Activated naive CD8-positive, alpha-beta T cell treated with anti-CD3 and anti-CD28 coated beads, Interleukin-2, amount 50 U/mL, for 24 hours (primary cell): Measurements from ENCODE around the gene KRT35.
A peak's percentile ranks its signal among the peaks of the same experiment; 100 is the strongest.

Experiments used
- ATAC-seq: fragments of 150-1000 bp; cut with Tn5 transposase; one replicate; pipeline ENCODE4 v1.10.0; 2021
- DNase-seq: peaks from one replicate; pipeline ENCODE4 v3.0.0; 2021
- H3K27ac Mint-ChIP-seq: one replicate; pipeline ENCODE4 v1.8.0; 2021; ENCODE audit warnings: mild to moderate bottlenecking, mixed read lengths
- H3K27me3 Mint-ChIP-seq: one replicate; pipeline ENCODE4 v1.8.0; 2021; ENCODE audit warnings: mixed read lengths
- H3K36me3 Mint-ChIP-seq: one replicate; pipeline ENCODE4 v1.8.0; 2021; ENCODE audit warnings: low read depth, mixed read lengths
- H3K4me1 Mint-ChIP-seq: one replicate; pipeline ENCODE4 v1.8.0; 2021; ENCODE audit warnings: mixed read lengths
- H3K4me3 Mint-ChIP-seq: one replicate; pipeline ENCODE4 v1.8.0; 2021; ENCODE audit warnings: mild to moderate bottlenecking, moderate library complexity, mixed read lengths
- H3K9me3 Mint-ChIP-seq: one replicate; pipeline ENCODE4 v1.8.0; 2021; ENCODE audit warnings: mixed read lengths

Gene KRT35

DNA sequence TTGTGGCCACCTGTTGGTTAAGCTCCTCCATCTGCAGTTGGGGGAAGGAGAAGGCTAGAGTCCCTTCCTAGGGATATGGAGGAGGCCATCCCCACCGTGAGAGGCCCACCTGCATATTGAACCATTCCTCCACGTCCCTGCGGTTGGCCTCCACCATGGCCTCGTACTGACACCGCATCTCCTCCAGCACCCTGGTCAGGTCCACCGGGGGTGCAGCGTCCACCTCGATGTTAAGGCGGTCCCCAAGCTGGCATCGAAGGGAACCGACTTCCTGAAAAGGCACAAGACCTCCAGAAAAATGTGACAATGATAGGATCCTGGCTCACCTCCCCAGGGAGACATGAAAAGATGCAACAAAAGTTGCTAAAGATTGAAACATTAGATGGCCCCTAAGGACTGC is 16.8 kb downstream of the KRT35 start:
- no peak overlapping the region for H3K27ac Mint-ChIP-seq

GRCh38 chr17:41463746-41464145 is 17.2 kb downstream of the KRT35 start:
- Mint-ChIP-seq H3K27me3 (no peaks in the 10 kb centered on the region), H3K27ac (no peak overlapping the region), H3K9me3 (no peaks in the 10 kb centered on the region), H3K36me3 (no peaks in the 10 kb centered on the region), H3K4me3 (no peak overlapping the region), H3K4me1 (no peaks in the 10 kb centered on the region)
- DNase-seq (no peak), ATAC-seq (no peak)

More for the DNA sequence above, 16.8 kb downstream of the KRT35 start:
- Mint-ChIP-seq H3K9me3 (no peaks in the 10 kb centered on the region), H3K27me3 (no peaks in the 10 kb centered on the region), H3K4me1 (no peaks in the 10 kb centered on the region), H3K36me3 (no peaks in the 10 kb centered on the region), H3K4me3 (no peak overlapping the region)
- DNase-seq (no peak), ATAC-seq (no peak)

DNA sequence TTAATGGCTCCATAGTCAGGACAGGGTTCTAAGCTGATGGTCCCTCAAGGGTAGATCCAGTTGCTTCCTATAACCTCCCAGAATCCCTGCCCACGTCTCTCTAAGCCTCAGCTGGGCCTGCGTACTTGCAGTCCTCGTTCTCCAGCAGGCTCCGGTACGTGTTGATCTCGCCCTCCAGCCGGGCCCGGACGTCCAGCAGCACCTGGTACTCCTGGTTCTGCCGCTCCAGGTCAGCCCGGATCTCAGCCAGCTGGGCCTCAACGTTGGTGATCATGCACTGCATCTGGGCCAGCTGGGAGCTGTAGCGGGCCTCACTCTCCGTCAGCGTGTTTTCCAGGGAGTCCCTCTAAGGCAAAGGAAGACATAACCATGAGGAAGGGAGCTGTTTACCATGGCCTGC is 18.2 kb downstream of the KRT35 start:
- H3K4me1 Mint-ChIP-seq = no peaks in the 10 kb centered on the region
- H3K36me3 Mint-ChIP-seq = no peaks in the 10 kb centered on the region
- no peak for ATAC-seq
- no peak overlapping the region for H3K4me3 Mint-ChIP-seq
- H3K27ac Mint-ChIP-seq = no peak overlapping the region
- H3K27me3 Mint-ChIP-seq = no peaks in the 10 kb centered on the region
- no peaks in the 10 kb centered on the region for H3K9me3 Mint-ChIP-seq
- DNase-seq = no peak

DNA sequence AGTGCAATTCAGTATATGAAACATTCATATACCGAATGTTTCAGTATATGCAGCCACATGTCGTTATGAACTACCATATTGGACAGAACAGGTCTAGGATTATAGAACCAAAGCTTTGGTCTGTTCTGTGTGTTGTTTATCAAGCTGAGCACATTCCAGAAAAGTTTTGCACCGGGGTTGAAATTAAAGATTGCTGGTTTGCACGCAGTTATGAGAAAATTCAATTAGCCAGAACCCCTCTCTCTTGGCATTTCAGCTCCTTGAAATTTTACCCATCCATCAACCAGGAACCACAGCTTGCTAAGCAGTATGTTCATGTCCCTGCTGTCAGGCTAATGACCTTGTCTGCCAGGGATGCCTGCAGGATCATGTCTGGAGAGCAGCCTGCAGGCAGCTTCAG is 23.3 kb downstream of the KRT35 start:
- no peaks in the 10 kb centered on the region for H3K4me1 Mint-ChIP-seq
- ATAC-seq (no peak), DNase-seq (no peak)
- no peaks in the 10 kb centered on the region for H3K9me3 Mint-ChIP-seq
- no peak overlapping the region for H3K4me3 Mint-ChIP-seq
- H3K27ac Mint-ChIP-seq = no peak overlapping the region
- H3K36me3 Mint-ChIP-seq = no peaks in the 10 kb centered on the region
- H3K27me3 Mint-ChIP-seq = no peaks in the 10 kb centered on the region

GRCh38 chr17:41456204-41456603 is 24.7 kb downstream of the KRT35 start:
- no peak overlapping the region for H3K4me3 Mint-ChIP-seq
- H3K36me3 Mint-ChIP-seq = no peaks in the 10 kb centered on the region

DNA sequence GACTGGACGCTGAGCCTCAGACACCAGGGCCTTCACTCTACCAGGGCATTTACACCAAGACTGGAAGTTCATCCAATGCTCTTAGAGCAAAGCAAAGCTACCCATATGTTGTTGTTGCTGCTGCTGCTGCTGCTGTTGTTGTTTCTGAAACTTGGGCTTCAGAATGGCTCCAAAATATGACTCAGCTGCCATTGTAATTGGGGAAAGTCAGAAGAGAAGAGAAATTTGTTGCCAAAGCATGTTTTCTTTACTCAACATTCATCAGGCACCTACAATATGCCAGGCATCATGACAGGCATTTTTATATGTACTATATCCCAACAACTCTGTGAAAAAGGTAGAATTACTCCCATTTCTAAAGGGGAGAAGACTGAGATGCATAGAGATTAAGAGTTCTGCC is 25.7 kb downstream of the KRT35 start:
- Mint-ChIP-seq H3K4me3 (no peak overlapping the region), H3K9me3 (no peaks in the 10 kb centered on the region), H3K4me1 (no peaks in the 10 kb centered on the region), H3K36me3 (no peaks in the 10 kb centered on the region), H3K27me3 (no peaks in the 10 kb centered on the region), H3K27ac (no peak overlapping the region)
- ATAC-seq = no peak
- no peak for DNase-seq

More at GRCh38 chr17:41456204-41456603, 24.7 kb downstream of the KRT35 start:
- no peaks in the 10 kb centered on the region for H3K9me3 Mint-ChIP-seq
- H3K4me1 Mint-ChIP-seq = no peaks in the 10 kb centered on the region
- DNase-seq (no peak), ATAC-seq (no peak)
- H3K27me3 Mint-ChIP-seq = no peaks in the 10 kb centered on the region
- no peak overlapping the region for H3K27ac Mint-ChIP-seq

- Mint-ChIP-seq H3K4me1 (no peaks in the 10 kb centered on the region), H3K9me3 (no peaks in the 10 kb centered on the region)
- ATAC-seq = no peak
These were observed 27.9 kb downstream of the KRT35 start for GRCh38 chr17:41453066-41453465.

GRCh38 chr17:41452281-41452680 is 28.7 kb downstream of the KRT35 start:
- Mint-ChIP-seq H3K9me3 (no peaks in the 10 kb centered on the region), H3K36me3 (no peaks in the 10 kb centered on the region), H3K27me3 (no peaks in the 10 kb centered on the region), H3K4me1 (no peaks in the 10 kb centered on the region), H3K4me3 (no peak overlapping the region), H3K27ac (no peak overlapping the region)
- DNase-seq = no peak
- no peak for ATAC-seq

More at GRCh38 chr17:41453066-41453465, 27.9 kb downstream of the KRT35 start:
- H3K27me3 Mint-ChIP-seq = no peaks in the 10 kb centered on the region
- H3K36me3 Mint-ChIP-seq = no peaks in the 10 kb centered on the region
- no peak for DNase-seq
- no peak overlapping the region for H3K4me3 Mint-ChIP-seq
- H3K27ac Mint-ChIP-seq = no peak overlapping the region

DNA sequence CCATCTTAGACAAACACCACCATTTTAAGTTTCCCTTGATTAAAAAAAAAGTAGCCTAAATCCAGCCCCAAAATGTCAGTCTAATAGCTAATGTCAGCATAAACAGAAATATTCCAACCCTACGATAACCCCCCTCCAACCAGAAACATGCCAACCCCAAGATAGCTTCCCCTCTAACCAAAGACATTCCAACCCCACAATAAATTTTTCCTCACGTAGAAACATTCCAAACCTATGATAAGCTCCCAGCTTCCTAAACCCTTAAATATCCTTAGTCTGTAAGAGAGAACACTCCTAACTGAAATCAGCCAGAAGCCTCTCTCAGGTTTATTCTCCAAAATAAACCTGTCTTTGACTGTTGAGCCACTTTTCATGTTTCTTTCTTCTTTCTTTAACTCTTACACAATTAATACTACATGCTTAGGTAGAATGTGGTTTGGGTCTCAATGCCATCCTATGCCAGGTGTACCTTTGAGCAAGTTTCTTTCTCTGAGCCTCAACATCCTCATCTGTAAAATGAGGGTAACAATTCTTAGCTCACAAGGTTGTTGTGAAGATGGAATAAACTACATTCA is 29.7 kb downstream of the KRT35 start:
- H3K27me3 Mint-ChIP-seq = peaks cover 1% of the 10 kb centered on the region
- H3K9me3 Mint-ChIP-seq = no peaks in the 10 kb centered on the region
- H3K4me1 Mint-ChIP-seq = no peaks in the 10 kb centered on the region
- no peak overlapping the region for H3K4me3 Mint-ChIP-seq
- no peaks in the 10 kb centered on the region for H3K36me3 Mint-ChIP-seq
- H3K27ac Mint-ChIP-seq = no peak overlapping the region
- no peak for DNase-seq
- no peak for ATAC-seq

DNA sequence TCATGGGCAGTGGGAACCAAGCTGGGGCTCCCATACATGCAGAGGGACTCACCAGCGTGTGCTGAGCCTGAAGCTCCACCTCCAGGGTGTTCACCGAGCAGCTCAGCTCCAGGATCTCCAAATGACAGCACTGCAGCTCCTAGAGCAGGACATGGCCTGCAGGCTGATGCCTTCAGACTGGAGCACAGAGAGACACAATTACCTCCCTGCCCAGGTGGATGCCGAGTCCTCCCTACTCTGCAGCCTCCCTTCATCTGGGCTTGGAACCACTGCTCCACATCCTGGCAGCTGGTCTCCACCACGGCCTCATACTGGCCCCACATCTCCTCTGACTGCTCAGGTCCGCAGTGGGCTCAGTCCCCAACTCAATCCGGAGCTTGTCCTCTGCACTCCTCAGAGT is 31.9 kb downstream of the KRT35 start:
- H3K4me1 Mint-ChIP-seq = no peaks in the 10 kb centered on the region
- H3K4me3 Mint-ChIP-seq = no peak overlapping the region
- no peaks in the 10 kb centered on the region for H3K36me3 Mint-ChIP-seq
- peaks cover 1% of the 10 kb centered on the region for H3K27me3 Mint-ChIP-seq
- no peaks in the 10 kb centered on the region for H3K9me3 Mint-ChIP-seq
- ATAC-seq = no peak
- no peak overlapping the region for H3K27ac Mint-ChIP-seq
- no peak for DNase-seq

- H3K27ac Mint-ChIP-seq = no peak overlapping the region
These were observed 32.4 kb downstream of the KRT35 start for GRCh38 chr17:41448506-41448905.

DNA sequence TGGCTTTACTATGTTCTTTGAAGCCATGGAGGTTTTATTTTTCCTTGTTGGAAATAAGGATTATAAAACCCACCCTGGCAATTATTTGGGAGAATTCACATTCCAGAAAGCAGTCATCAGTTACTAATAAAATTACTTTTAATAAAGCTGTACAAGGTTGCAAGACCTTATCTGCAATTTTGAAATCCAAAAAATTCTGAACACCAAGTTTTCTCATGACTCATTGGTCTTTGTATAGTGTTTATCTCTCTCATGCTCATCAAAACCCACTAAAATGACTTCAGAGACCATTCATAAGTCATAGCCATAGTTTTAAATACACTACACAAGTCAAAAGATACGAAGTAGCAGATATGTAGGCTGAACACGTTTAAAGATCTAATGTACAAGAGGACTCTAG is 34.1 kb downstream of the KRT35 start:
- Mint-ChIP-seq H3K4me3 (no peak overlapping the region), H3K9me3 (no peaks in the 10 kb centered on the region), H3K36me3 (no peaks in the 10 kb centered on the region), H3K4me1 (no peaks in the 10 kb centered on the region), H3K27me3 (peaks cover 6% of the 10 kb centered on the region), H3K27ac (no peak overlapping the region)
- ATAC-seq = no peak
- no peak for DNase-seq

More at GRCh38 chr17:41448506-41448905, 32.4 kb downstream of the KRT35 start:
- peaks cover 1% of the 10 kb centered on the region for H3K27me3 Mint-ChIP-seq
- no peaks in the 10 kb centered on the region for H3K36me3 Mint-ChIP-seq
- no peaks in the 10 kb centered on the region for H3K9me3 Mint-ChIP-seq
- no peaks in the 10 kb centered on the region for H3K4me1 Mint-ChIP-seq
- DNase-seq (no peak), ATAC-seq (no peak)
- no peak overlapping the region for H3K4me3 Mint-ChIP-seq

GRCh38 chr17:41444640-41445039 is 36.3 kb downstream of the KRT35 start:
- Mint-ChIP-seq H3K27ac (no peak overlapping the region), H3K9me3 (no peaks in the 10 kb centered on the region), H3K4me1 (no peaks in the 10 kb centered on the region), H3K27me3 (peaks cover 6% of the 10 kb centered on the region), H3K36me3 (no peaks in the 10 kb centered on the region), H3K4me3 (no peak overlapping the region)
- ATAC-seq (no peak), DNase-seq (no peak)

DNA sequence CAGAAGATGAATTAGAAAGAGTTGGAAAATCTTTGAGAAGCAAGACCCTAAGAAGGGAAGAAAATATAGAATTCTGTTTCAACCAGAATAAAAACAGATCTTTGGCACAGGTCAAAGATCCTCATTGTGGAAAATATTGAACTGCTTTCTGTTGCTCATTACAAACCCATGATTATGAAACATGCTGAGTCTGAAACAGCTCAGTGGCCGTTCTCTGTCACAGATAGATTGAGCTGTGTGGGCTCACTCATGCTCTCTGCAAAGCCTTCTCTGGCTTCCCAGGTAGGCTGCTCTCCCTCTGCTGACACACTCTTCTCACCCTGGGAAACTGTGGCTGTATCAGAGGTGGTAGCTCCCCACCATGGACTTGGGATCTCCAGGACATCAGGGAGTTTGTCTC is 36.8 kb downstream of the KRT35 start:
- H3K27me3 Mint-ChIP-seq = peaks cover 6% of the 10 kb centered on the region
- H3K9me3 Mint-ChIP-seq = no peaks in the 10 kb centered on the region
- H3K4me3 Mint-ChIP-seq = no peak overlapping the region
- DNase-seq (no peak), ATAC-seq (peak; percentile 23)
- no peaks in the 10 kb centered on the region for H3K36me3 Mint-ChIP-seq
- H3K4me1 Mint-ChIP-seq = no peaks in the 10 kb centered on the region
- no peak overlapping the region for H3K27ac Mint-ChIP-seq

GRCh38 chr17:41442739-41443138 is 38.2 kb downstream of the KRT35 start:
- no peak overlapping the region for H3K27ac Mint-ChIP-seq
- H3K36me3 Mint-ChIP-seq = no peaks in the 10 kb centered on the region
- H3K9me3 Mint-ChIP-seq = no peaks in the 10 kb centered on the region
- no peak for ATAC-seq
- peaks cover 6% of the 10 kb centered on the region for H3K27me3 Mint-ChIP-seq
- no peak overlapping the region for H3K4me3 Mint-ChIP-seq
- H3K4me1 Mint-ChIP-seq = no peaks in the 10 kb centered on the region
- no peak for DNase-seq

DNA sequence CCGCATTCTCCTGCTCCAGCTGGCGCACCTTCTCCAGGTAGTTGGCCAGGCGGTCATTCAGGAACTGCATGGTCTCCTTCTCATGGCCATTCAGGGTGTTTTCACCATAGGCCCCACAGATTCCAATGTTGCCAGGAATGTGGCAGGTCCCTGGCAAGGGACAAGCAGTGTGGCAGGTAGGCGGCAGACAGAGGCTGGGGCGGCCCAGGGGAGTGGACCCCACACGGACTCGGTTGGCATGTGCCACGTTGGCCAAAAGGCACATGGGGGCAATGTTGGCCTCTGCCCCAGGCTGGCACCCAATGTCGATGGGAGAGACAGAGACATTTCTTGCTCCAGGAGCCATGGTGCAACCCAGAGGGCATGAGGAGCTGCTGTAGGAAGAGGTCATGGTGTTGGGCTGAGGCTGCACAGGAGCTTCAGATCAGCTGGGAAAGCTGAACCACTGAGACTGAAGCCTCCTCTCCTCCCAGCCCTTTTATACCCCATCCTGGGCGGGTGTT is 40.4 kb downstream of the KRT35 start, which contains the start of gene KRT38:
Gene KRT38, minus strand, starts transcription at position 453 of the 503 bp plus-strand sequence. Its CDS starts 62 bp downstream, at position 391.
- no peaks in the 10 kb centered on the region for H3K4me1 Mint-ChIP-seq
- ATAC-seq = no peak
- H3K9me3 Mint-ChIP-seq = no peaks in the 10 kb centered on the region
- H3K4me3 Mint-ChIP-seq = no peak within 1 kb of the TSS
- H3K36me3 Mint-ChIP-seq = no peaks in the 10 kb centered on the region
- peaks cover 4% of the 10 kb centered on the region for H3K27me3 Mint-ChIP-seq
- no peak within 1 kb of the TSS for H3K27ac Mint-ChIP-seq
- DNase-seq = no peak
